T-helper 22 cell (primary cell): Measurements from ENCODE around the gene CLEC16A.

Experiments used
- DNase-seq: peaks from one replicate; pipeline ENCODE4 v3.0.0-alpha.2; 2020; ENCODE audit warnings: low read depth

The CLEC16A gene

DNA sequence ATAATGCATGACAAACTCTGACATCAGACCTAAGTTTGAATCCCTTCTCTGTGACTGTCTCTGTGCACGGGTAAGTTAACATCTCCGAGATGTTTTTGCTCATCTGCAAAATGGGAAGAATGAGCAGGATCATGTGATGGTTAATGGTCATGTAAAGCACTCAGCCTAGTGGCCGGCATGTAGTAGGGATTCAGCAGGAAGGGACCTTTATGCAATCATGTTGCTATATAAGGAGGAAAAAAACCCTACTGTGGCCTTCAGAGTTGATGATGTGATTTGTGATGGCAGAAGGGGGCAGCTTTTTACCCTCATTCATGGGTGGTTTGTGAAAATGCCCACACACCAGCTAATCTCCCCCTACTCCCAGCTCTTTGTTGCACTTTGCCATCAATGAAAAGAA is 24.1 kb downstream of the CLEC16A start:
- DNase-seq = no peak

DNA sequence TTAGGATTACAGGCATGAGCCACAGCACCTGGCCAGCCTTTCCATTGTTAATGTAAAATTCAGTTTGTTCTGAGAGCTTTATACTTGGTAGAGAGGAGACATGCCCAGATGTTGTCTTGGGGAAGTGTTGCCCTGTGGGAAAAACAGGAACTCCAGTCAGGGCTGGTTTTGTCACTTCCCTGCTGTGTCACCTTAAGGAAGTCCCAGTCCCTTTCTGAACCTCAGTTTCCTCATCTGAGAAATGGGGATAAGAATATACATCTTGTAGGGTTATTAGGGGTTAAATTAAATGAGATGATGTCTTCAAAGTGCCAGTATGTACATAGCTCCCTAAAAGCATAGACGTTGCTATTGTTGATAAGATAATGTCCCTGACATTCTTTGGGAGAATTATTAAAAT is 25.3 kb downstream of the CLEC16A start:
- DNase-seq = no peak

DNA sequence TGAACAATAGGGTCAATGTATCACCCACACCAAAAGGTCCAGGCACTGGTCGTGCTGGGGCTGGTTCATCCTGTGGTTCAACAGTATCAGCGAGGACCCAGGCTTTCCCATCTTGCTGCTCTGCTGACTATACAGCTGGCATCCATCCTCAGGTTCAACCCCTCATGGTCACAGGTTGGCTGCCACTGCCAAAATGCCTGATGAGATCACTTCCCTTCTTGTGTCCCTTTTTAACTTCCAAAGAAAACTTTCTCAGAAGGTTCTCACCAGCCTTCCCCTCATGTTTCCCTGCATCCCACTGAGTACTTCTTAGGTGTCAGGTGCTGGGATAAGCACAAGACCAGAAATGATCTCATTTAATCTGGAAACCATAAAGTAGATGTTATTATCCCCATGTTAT is 25.7 kb downstream of the CLEC16A start:
- DNase-seq = no peak

DNA sequence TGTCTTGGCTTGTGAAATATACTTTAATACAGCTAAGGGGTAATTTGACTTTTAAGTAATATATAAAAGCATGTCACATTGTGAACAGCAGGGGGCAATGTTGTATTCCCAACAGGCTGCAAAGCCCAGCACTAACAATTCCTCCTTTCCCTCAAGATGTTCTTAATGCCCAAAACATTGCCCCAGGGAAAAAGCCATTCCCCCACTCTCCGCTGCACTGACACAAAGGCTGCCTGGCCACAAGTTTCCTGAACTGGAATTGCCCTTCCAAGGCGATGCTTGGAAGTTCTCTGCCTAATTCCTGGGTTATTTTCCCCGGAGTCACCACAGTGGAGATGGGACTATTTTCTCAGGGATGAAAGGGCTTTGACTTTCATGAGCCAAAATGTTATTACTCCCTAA is 27.2 kb downstream of the CLEC16A start:
- DNase-seq = no peak

DNA sequence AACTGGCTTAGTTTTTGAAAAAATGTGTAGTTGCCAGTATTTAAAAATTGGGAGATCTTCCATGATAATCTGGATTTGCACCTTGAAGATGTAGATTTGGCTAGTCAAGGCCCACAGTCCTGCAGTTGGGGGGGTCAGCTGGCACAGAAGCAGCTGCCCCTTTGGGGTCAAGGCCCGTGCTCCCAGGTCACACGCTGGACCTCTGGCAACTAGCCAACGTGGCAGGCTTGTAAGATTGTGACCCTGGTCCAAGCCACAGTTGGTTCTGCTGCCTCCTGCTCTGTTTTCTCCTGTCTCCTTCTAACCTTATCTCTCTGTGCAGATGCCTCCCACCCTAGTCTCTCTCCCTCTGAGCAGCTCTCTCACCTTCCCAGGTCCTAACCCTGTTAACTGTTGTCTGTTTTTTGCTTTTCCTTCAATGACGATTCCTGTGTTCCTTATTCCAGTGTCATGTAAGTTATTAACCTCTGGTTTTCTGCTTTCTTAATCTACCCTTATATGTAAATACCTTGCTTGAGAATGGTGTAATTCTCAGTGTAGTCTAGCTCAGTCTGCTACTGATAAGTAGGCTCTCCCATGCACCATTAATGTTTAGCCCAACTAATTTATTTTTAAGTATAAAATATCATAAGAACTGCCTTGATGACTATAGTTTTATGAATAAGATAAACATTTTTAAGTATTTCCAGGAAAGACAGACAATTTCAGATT is 27.9 kb downstream of the CLEC16A start:
- DNase-seq = no peak

DNA sequence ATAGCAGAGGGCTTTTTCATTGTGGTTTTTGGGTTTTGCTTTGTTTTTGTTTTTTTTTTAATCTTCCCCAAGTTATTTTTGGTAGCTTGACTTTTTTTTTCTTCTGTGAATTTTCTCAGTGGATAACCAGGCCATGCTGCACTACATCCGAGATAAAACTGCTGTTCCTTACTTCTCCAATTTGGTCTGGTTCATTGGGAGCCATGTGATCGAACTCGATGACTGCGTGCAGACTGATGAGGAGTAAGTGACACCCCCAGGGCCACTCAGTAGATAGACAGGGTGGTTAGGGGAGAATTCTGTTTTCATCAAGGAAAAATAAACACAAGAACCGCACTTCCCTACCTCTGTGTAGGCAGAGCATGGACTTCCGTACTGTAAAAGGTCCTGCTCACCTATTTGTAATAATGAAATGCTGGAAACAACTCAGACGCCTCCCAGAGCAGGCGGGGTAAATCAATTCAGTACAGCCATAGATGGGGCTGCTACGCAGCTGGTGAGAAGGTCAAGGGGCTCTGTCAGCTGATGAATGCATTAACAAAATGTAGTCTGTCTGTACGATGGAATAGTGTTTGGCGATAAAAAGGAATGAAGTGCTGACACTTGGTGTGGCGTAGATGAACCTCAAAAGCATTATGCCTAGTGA is 28.6 kb downstream of the CLEC16A start:
- no peak for DNase-seq

DNA sequence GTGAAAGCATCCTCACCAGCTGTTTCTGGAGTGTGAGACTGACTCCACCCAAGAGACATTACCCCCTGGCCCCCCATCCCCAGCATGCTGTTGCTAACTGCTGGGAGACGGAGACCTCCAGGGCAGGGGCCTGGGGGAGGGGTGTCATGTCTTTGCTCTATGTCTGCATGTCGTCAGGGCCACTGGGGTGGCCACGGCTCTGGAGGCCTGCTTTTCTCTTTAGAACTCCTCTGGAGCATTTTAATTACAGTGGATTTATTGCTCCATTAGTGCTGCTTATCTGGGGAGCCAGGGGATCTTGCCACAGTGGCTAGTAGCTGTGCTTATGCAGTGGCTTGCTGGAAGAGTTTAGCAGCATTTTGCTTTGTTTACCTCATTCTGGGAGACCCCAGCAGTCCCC is 32.3 kb downstream of the CLEC16A start:
- DNase-seq = no peak

DNA sequence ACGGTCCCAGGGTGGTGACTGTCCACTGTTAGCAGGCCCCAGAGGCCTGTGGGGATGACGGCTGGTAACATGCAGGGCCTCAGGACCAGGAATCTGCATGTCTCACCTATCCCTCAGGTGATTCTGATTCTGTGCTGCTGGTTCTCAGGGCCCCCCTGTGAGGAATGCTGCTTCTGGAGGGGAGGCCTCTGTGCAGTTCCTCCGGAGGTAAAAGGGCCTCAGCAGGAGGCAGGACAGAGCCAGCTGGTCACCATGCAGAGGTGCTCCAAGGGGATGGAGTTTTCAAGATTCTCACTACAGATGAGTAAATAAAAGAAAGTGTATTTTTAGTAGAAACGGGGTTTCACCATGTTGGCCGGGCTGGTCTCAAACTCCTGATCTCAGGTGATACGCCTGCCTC is 33.8 kb downstream of the CLEC16A start:
- no peak for DNase-seq

- DNase-seq = no peak
Measured at GRCh38 chr16:10978871-10979446, 34.6 kb downstream of the CLEC16A start.

DNA sequence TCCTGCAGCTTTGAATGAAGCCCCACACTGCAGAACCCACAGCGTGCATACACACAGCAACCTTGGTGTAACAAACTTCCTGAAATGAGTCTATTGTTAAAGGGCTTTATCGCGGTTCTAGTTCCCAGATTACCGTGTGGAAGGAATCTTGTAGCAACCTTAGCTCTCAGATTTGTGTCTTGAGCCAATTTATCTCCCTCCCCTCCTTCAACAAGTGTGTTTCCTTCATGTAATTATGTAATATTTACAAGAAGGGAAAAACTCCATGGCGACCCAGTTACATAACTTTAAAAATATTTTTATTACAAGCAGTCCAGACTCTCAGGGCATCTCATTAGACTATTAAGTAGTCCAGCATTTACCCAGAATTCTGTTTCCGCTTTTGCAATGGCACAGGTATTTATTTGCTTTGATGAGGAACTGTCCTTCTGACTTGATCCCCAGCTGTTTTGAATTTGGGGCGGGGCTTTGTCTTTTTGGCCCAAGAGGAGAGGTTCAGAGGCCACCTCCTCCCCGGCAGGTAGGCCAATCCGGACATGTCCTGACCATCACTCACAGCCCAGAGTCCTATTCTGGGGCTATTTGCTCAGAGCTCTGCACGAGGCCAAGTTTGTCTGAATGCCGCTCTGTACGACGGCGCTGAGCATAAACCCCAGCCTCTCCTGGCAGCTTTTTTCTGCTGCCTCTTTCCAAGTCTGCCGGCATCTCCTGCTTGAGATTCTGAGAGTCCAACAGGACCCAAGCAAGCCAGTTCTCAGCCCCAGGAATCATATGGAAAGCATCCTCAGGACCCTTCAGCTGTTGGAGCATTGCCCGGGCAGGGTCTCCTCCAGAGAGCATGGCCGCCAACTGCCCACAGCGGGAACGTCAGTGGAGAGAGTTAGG is 35.6 kb downstream of the CLEC16A start:
- DNase-seq = no peak

DNA sequence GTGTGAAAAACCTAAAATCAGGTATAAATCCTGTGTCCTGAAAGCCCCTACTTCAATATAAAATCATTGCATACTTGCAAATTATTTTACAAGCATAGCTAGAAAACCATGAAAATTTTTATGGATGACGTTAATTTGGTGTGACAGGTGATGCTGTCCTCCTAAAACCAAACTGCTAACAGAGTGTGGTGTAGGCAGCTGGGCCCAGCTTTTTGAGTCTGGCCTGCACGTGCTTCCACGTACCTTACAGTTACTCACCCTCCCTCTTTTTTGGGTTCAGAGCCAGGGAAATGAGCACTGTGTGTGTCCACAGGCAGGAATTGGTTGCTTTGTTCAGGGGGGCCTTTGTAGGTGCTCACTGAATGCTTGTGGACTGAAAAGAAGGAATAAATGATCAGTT is 36.4 kb downstream of the CLEC16A start:
- DNase-seq = no peak

- peak; percentile 21 for DNase-seq
Measured at GRCh38 chr16:10981697-10982216, 37.4 kb downstream of the CLEC16A start.

GRCh38 chr16:10982465-10983150 is 38.2 kb downstream of the CLEC16A start:
- no peak for DNase-seq

GRCh38 chr16:10983159-10983558 is 38.8 kb downstream of the CLEC16A start:
- DNase-seq = no peak

- DNase-seq = no peak
Measured at GRCh38 chr16:10984509-10984908, 40.1 kb downstream of the CLEC16A start.

DNA sequence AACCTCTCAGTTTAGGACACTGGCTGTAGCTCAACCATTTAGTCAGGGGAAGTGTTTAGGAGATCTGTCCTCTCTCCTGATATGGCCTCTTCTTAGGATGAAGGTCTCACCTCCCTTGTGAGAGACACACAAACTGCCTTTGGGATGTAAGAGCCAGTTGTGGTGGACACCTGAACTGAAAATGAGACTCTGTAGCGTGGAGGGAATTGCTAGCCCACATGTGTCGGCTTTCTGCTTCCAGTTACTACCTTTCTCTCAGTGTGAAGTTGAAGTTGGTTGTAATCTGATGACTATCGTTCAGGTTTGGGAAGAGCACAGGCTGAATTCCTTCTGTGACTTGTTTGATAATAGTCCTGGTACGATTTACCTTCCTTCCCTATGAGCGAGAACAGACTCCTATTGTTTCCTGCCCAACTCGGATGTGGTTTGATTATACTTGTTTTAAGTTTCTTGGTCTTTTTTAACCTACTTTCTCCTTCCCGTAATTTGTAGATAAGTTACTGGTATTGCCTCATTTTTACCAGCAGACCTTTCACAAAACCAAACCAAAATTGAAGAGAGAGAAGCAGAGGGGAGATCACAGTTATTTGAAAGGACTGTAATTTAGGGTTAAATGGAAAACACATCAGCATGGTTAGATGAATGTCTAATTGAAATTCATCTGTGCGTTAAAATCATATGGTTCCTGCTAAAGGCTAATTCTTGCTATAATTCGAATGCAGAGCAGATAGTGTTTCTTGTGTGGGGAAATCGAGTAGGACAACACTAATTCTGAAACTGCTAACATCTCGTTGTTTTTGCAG is 43.2 kb downstream of the CLEC16A start:
- DNase-seq = no peak

- peak; percentile 17 for DNase-seq
Measured at GRCh38 chr16:10988164-10988803, 43.9 kb downstream of the CLEC16A start.

GRCh38 chr16:10988879-10989278 is 44.5 kb downstream of the CLEC16A start:
- DNase-seq = no peak

- DNase-seq = no peak
Measured at GRCh38 chr16:10989559-10989958, 45.2 kb downstream of the CLEC16A start.

- DNase-seq = no peak
Measured at GRCh38 chr16:10990378-10990777, 46.0 kb downstream of the CLEC16A start.
